Measurements from ENCODE around the gene TTC28.
"Not testable (repeated sequence)": the region's sequence is repeated elsewhere in the genome, so short reads cannot be mapped to it uniquely, and the experiment has no call there.

TTC28 gene

DNA sequence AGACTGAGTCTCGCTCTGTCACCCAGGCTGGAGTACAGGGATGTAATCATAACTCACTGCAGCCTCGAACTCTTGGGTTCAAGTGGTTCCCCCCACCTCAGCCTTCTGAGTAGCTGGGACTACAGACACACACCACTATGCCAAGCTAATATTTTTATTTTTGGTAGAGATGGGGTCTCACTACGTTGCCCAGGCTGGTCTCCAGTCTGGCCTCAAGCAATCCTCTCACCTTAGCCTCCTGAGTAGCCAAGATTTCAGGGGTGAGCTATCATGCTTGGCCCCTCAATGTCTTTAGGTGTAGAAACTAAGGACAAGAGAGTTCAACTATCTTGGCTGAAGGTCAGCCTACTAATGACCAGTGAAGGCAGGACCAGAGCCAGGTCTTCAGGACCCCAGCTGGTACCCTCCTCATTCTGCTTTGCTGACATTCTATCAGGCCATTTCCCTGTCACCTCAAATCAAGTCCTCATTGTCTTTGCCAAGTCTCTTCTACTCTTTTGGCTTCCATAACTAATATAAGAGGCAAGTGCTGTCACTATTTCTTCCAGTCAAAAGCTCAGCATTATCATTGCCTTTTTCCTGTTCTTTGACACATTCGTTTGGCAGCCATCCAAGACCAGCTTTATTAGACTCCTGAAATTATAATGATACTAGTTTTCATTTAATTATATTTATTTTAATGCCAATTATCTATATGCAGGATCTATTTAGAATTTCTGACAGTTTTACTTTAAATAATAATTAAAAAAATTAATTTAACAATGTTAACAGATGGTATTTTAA lies 496.4 kb downstream of the TTC28 start:
- DNase-seq (no peak), ATAC-seq (no peak)

DNA sequence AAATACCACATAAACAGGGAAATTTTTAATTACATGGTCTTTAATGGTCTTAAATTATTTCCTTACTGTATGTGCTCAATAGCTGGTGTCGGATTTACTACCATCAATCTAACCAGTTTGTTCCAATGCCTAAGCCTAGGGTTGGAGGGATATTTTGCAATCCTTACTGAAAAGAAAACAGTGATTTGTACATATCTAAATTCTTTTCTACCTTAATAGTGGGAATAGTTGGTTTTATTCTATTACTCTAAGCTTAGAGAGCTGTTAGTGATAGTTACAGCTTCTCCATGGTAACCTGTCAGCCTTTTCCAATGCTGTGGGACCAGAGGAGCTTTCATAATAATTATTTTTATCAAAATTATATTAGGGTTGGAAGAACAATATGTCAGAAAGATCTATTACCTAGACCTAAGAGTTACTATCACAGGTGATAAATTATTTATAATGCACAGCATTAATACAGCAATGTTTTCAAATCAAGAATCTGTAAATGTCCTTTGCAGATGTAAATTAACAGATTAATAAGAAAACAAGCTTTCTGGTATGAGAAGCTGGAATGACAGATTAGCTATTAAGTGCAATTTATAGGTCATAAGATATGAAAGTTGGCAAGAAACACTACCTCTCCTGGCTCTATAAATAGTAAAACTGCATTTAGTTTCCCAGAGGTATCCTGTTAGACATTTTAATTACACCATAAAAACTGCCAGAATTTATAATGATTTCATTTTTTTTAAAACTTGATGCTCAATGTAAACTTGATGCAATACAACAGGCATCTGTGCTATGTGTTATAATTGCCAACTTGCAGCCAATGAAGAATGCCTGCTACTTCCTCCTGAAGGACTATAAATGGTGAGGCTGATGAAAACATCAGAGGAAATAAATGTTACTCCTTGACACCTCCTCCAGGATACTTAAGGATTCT lies 498.6 kb downstream of the TTC28 start:
- no peak for DNase-seq
- ATAC-seq, result no peak

DNA sequence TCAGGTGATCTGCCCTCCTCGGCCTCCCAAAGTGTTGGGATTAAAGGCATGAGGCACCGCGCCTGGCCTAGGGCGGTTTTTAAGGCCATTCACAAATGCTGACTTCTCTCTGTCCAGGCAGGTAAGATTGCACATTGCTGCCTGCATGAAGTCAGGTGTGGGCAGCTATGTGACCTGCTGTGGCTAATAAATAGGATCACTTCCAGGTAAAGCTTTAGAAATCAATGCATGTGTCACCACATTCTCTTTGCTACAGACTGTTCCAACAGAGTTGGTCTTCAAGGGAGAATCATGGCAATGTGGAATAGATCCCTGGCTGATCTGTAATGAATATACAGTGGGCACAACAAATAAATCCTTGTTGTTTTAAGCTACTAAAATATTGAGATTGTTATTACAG lies 500.2 kb downstream of the TTC28 start:
- DNase-seq (no peak), ATAC-seq (no peak)

DNA sequence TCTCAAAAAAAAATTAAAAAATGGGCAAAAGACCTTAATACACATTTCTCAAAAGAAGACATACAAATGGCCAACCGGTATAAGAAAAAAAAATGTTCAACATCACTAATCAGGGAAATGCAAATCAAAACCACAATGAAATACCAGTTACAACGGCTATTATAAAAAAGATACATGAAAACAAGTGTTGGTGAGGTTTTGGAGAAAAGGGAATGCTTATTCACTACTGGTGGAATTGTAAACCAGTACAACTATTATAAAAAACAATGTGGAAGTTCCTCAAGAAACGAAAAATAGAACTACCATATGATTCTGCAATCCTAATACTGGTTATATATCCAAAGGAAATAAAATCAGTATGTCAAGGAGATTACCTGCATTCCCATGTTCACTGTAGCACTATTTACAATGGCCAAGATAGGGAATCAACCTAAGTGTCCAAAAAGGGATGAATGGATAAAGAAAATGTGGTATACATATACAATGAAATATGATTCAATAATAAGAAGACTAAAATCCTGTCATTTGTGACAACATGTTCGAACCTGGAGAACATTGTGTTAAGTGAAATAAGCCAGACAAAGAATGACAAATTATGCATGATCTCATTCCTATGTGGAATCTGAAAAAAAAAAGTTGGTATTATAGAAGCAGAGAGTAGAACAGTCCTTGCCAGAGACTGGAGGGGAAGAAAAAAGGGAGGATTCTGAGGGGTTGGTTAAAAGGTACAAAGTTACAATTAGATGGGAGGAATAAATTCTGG lies 503.7 kb downstream of the TTC28 start:
- DNase-seq (no peak), ATAC-seq (no peak)

DNA sequence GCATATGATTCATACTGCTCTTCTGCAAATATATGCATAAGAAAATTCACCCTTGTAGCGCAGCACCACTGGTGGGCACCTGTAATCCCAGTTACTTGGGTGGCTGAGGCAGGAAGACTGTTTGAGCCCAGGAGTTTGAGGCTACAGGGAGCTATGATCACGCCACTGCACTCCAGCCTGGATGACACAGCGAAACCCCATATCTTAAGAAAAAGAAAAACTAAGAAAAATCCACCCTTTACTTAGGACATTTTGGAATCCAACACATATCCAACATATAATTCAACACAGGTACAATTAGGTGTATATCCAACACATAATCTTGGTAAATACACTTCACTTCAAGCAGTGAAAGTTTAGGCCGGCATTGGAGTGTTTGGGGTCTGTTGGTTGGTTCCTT lies 505.1 kb downstream of the TTC28 start:
- ATAC-seq, result no peak
- no peak for DNase-seq

DNA sequence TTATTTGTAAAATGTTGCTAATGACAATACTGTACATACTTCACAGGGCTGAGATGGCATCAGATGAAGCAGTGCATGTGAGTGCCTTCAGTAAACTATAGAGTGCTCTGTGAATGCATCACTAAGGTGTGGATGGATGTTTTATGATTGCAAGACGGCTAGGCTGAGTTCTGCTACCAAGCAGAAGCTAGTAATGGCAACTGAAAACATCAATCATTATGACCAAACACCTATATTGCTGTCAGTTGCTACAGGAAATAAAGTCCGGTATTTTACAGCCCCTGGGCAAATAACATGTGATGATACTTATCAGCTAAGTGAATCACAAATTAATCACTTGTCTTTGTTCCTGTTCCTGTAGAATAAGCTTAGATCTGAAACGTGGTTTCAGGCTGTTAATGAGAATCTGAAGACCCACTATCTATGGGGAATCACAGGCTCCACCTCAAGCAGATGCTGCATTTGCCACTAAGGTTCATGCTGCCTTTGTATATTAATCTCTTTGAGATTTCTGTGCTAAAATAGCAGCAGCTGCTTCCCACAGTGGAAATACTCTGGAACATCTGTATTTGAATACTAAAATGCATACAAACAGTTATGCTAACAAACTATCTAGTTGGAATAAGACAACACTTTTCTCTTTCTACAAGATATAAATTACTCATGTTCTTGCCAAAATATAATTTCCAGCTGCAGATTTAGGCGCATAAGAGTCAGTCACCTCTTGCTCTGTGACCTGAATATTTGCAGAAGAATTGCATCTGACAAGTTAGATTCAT lies 506.6 kb downstream of the TTC28 start:
- no peak for ATAC-seq
- no peak for DNase-seq

DNA sequence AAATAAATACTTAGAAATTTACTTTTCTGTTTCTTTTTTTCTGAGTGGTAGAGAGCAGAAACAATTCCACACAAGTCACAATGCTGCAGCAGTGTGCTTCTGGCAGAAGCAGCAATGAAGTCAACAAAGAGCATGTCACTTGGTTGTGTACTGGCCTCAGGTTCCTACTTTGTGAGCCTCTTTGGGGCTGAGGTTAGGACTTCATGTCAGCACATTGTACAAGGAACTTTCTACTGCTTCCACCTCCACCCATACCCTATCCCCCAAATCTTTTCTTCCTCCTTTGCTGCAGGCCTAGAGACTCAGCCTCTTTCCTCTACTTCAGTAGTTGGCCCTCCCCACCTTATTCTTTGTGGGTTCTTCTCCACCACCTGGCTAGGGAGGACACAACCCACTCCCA lies 507.9 kb downstream of the TTC28 start:
- ATAC-seq, result no peak
- DNase-seq, result no peak

DNA sequence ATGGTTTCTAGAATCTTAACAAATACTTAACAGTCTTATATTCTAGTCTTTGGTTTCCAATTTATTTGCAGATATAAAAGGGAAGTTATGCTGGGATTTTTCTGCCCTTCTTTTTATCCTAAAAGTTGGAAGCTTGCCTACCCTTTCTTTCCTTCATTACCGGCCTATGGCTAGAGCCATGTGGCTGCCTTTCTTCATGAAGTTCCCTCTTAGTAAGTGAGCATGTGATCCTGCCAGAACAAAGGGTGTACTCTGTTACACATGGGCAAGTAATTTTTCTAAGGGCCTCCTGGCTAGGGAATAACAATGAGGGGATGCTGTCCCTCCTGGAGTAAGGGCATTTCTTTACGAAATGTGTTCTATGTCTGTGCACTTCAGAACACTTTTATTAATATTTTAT lies 508.5 kb downstream of the TTC28 start:
- ATAC-seq, result no peak
- DNase-seq, result no peak

DNA sequence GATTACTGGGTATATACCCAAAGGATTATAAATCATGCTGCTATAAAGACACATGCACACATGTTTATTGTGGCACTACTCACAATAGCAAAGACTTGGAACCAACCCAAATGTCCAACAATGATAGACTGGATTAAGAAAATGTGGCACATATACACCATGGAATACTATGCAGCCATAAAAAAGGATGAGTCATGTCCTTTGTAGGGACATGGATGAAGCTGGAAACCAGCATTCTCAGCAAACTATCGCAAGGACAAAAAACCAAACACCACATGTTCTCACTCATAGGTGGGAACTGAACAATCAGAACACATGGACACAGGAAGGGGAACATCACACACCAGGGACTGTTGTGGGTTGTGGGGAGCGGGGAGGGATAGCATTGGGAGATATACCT lies 510.3 kb downstream of the TTC28 start:
- DNase-seq, ATAC-seq: not testable (repeated sequence)

DNA sequence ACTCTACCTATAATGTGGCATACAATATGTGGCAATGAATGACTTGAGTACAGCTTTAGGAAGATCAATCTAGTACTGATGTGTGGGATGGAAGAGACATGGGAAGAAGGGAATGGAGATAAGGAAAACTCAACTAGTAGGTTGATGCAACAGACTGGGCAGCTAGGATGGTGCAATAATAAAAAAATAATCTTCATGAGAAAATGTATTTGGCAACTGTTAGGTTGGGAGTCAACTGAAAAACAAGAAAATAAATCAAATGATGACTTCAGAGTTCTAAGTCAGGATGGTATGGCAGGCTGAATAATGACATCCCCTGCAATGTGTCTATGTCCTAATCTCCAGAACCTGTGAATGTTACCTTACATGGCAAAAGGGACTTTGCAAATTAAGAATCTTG lies 523.8 kb downstream of the TTC28 start:
- DNase-seq (no peak), ATAC-seq (no peak)

DNA sequence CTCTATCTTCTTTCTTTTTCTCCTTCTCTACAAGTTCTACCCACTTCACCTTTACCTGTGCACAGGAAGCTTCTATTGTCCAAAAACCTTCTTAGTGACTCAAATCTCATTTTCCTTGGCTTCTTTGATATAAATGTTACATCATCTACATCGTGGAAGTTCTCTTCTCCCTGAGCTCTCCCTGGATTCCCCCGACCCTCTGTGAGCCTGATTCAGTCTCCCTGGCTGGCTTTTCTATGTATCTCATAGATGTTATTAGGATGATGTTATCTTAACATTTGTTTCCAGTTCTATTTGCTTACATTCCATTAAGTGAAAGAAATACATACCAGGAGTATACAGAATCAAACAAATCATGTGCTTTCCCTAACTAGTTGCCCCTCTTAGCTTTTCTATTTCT lies 524.8 kb downstream of the TTC28 start:
- DNase-seq (no peak), ATAC-seq (no peak)

DNA sequence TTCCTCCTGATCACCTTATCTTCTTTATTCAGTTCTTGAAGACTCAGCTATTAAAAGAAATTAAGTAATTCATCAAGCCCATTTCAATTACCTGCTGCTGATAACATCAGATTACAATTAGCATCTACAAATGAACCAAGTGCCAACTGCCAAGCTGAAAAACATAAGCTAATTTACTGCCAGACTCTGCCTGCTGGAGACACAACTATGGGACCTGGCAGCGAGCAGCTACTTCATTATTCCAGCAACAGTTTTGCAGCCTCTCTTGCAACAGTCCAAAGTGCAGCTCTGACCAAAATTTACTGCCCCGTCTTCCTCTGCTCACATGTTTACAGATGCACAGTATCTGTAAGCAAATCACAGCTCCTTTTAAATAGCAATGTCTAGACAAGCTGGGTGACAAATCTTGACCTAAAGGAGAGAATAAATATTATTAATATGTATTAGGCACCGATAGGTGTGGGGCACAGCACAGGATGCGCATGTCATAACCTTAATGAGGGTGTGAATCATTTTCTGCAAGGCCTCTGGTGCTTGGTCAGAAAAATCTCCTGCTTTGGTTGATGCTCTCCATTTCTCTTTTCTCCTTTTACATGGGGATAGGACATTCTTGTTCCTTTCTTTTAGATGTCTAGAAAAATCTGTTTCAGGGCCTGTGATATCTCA lies 528.4 kb downstream of the TTC28 start:
- no peak for ATAC-seq
- no peak for DNase-seq

DNA sequence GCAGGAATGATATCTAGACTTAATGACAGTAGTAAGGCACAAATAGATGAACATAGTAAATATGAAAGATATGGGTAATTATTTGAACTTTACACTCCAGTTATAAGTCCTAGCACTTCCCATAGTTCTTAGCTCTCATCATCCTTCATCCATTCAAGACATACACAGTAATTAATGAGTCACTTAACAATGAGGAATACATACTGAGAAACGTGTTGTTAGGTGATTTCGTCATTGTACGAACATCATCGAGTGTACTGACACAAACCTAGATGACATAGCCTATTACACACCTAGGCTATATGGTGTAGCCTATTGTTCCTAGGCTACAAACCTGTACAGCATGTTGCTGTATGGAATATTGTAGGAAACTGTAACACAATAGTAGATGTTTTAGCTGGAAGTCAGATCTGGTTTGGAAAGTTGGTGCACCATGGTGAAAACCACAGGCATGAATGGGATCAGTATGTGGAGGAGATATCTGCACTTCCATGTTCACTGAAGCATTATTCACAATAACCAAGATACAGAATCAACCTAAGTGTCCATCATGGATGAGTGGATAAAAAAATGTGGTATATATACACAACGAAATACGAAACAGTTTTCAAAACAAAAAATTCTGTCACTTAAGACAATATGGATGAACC lies 530.7 kb downstream of the TTC28 start:
- ATAC-seq, result no peak
- no peak for DNase-seq

DNA sequence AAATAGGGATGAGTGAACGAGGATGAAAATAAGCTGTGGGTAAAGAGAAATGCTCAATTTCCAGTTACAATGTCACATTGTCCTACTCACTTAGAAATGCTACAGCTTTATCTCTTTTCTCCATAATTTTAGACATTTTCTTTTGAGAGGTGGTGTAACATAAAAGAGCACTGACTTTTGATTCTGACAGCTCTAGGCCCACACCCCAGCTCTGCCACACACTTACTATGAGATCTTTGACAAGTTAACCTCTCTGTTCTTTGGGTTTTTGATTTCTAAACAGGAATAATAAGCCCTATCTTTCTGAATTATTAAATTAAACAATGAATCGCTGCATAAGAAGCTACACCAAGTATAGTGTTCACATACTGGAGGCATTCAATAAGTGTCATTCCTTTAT lies 532.2 kb downstream of the TTC28 start:
- no peak for ATAC-seq
- DNase-seq, result no peak

DNA sequence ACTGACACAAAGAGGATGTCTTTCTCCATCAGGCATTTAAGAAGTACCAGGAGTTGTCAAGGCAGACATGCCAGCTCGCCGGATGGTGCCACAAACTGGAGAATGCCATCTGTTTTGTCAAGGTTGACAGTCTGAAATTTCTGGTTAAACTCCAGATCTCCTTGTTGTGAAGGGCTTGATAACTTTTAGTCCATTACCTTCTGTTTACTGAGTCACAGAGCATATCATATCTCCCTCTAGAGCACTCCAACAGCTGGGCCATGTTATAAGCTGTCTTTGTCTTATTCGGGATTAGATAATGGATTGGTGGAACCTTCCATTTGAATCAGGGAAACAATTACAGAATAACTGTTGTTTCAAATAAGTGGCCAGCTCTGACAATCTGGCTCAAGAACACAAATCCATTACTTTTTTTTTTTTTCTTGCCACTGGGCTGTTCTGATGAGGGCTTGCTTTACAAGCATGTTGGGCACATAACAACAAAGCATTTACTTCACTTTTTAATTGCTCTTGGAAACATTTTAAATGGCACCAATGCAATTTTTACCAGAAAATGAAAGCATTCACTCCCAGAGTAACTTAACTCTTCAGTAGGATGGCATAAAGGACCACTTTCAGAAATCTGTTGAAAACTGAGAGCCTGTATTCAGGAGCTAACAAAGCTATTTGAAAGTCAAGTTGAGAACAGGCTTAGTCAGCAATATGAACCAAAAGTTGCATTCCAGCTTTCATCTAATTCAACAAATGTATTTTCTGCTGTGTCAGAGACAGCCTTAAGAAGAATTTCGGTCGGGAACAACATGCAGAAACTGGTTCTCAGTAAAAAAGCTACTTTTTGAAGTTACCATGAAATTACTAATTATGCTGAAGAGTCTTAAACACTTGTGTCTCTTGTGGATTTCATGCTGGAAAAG lies 533.0 kb downstream of the TTC28 start:
- ATAC-seq (no peak), DNase-seq (no peak)

DNA sequence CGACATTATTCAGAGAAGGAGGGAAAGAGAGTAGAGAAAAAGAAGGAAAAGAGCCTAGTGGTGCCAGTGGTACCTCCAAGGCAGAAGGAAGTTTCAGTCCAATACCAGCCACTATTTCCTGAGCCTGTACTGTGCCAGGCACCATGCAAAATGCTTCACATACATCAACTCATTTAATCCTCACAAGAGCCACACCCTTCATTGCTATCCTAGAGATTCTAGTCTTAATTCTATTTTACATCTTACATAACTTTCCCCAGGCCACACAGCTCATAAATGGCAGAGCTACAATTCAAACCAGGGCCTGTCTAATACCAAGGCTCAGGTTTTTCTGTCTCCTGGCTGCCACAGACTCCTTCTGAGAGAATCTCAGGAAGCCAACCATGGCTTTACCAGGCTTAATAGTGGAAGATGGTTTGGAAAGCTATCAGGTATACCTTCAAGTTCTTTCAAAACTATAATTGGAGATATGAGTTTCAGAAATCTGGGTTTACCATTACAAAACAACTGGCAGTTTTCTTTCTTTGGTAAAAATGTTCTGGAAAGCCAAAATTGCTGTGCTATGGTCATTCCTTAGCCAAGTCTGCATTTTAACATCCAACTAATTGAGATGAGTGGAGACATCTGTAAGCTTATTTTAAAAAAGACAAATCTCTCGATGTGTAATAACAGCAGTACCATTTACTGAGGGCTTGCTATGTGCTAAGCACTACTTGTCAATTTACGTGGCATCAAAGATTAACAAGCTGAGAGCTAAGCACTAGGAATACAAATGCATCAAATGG lies 535.5 kb downstream of the TTC28 start:
- no peak for DNase-seq
- ATAC-seq, result no peak

DNA sequence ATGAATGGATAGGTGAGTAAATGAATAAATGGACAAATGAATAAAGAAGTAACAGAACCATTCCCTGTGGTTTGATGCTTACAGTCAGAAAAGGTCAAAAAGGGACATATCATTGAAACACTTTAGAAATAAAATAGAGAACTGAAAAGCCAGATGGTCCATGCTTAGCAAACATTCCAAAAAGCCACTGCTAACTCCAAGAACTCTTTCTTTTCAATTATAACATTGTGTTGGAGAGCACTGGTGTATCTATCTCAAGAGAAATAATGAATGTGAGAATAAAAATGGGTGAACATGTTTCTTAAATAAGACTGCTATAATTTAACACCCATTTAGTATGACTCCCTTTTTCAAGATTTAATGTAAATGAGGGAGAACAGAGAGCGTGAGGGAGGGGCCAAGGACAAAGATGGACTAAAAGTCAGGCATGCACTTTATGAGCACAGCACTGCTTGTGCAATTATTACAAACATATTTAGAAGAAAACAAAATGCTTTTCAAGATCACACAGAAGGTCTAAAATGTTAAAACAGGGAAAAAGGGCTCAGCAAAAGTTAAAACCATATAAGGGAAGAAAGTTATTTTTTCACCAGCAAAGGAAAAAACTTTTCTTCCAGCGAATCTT lies 536.3 kb downstream of the TTC28 start:
- no peak for DNase-seq
- no peak for ATAC-seq

DNA sequence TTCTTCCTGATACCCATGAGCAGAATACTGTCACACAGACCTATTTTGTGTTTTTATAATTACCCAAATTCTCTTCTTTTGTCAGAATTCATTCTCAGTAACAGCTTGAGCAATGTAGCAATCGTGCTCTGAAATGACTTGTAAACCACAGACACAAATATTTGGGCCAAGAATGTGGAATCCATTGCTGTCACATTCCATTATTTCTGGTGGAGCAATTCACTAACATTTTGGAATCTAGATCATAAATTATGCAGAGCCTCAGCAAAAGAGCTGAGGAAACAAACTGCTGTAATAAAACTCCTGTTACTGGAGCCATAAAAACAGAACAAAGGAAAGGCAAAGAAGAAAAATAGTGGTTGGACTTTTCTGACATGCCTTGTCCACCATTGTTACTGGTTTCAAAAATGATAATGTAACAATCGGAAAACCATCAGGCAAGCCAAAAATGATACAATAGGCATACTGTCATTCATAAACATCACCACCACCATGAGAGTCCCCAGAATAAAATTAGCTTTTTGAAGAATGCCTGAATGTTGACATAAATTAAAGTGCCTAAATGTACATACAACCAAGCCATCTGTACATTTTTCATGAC lies 537.2 kb downstream of the TTC28 start:
- no peak for ATAC-seq
- DNase-seq, result no peak

Data from stimulated activated naive CD8-positive, alpha-beta T cell treated with anti-CD3 and anti-CD28 coated beads, Interleukin-15, Interleukin-2, amounts not matched to agents 100 U/mL and 50 U/mL, for 24 hours (primary cell).